ENCODE measurements around the gene NLRC5. TPM values are rescaled to one million over a fixed set of nuclear protein-coding genes. Genes with fewer than 3 reads are reported as not detected.
"Not testable (repeated sequence)": the region's sequence is repeated elsewhere in the genome, so short reads cannot be mapped to it uniquely, and the experiment has no call there.

Gene NLRC5
- total RNA-seq, 3 donors from 2014 or later (not counting 1 experiment from before 2014, with no cell fraction given), result 320 to 563 (median 535) TPM

DNA sequence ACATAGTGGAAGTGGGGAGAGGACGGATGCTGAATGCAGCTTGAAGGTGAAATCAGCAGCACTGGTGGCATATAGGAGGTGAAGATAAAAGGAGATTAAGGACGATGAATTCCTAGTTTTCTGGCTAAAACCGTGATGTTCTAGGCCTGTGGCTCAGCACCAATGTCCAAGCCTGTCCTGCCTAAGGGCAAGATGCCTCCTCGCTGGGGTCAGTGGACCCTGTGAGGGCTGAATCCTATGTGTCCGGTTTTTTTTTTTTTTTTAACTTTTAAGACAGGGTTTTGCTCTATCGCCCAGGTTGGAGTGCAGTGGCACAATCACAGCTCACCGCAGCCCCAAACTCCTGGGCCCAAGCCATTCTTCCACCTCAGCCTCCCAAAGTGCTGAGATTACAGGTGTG, 115.8 kb downstream of the NLRC5 start:
- WGBS (ENCODE audit: insufficient coverage), result 95% methylated on average over 7 of the region's 7 CpGs
- Histone ChIP-seq H3K9me3 (ENCODE audit: control insufficient read depth, insufficient read depth, low read length) (no peaks in the 10 kb centered on the region), H3K4me1 (ENCODE audit: control insufficient read depth, insufficient read depth, low read length) (peaks cover 18% of the 10 kb centered on the region), H3K36me3 (ENCODE audit: control insufficient read depth, insufficient read depth, low read length) (no peaks in the 10 kb centered on the region), H3K27me3 (ENCODE audit: control insufficient read depth, insufficient read depth, low read length) (no peaks in the 10 kb centered on the region), H3K4me3 (ENCODE audit: low read length) (no peak overlapping the region), H3K27ac (ENCODE audit: low read length) (no peak overlapping the region)
- H3K4me3 Mint-ChIP-seq, result no peak overlapping the region
- peaks cover 15 to 16% of the 10 kb centered on the region in 2 donors for H3K4me1 Mint-ChIP-seq
- intact Hi-C loops (cut with micrococcal nuclease), result no loop called here
- ATAC-seq (no peak), DNase-seq (no peak)
- TF ChIP-seq, protein P1, sequence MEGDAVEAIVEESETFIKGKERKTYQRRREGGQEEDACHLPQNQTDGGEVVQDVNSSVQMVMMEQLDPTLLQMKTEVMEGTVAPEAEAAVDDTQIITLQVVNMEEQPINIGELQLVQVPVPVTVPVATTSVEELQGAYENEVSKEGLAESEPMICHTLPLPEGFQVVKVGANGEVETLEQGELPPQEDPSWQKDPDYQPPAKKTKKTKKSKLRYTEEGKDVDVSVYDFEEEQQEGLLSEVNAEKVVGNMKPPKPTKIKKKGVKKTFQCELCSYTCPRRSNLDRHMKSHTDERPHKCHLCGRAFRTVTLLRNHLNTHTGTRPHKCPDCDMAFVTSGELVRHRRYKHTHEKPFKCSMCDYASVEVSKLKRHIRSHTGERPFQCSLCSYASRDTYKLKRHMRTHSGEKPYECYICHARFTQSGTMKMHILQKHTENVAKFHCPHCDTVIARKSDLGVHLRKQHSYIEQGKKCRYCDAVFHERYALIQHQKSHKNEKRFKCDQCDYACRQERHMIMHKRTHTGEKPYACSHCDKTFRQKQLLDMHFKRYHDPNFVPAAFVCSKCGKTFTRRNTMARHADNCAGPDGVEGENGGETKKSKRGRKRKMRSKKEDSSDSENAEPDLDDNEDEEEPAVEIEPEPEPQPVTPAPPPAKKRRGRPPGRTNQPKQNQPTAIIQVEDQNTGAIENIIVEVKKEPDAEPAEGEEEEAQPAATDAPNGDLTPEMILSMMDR (IDR thresholded peaks at IDR 0.05), result no peak
- H3K27me3 Mint-ChIP-seq (ENCODE audit: low read depth in 2 of 2), result peaks cover 0 to 2% of the 10 kb centered on the region in 2 donors
- H3K36me3 Mint-ChIP-seq, result no peaks in the 10 kb centered on the region
- no peak overlapping the region for H3K27ac Mint-ChIP-seq
- H3K9me3 Mint-ChIP-seq, result no peaks in the 10 kb centered on the region

DNA sequence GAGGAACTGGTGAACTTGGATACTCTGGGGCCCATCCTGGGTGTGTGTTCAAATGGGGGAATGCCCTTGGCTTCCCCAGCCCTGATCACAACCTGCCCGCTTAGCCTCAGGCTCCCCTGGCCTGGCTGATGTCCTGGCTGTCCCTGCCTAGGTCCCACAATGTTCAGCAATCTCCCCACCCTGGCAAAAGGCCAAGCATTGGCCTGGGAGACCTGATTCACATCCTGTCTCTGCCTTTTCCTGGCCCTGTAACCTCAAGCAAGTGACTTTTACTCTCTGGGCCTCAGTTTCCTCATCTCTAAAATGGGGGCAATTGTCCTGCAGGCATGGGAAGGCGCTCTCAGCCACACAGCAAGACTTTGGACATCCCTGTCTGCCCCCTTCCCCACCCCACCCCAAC, 117.4 kb downstream of the NLRC5 start:
- WGBS (ENCODE audit: insufficient coverage), result 96% methylated on average over 2 of the region's 2 CpGs
- no peak overlapping the region for H3K4me3 Mint-ChIP-seq
- peaks cover 15% of the 10 kb centered on the region in 2 donors for H3K4me1 Mint-ChIP-seq
- ATAC-seq (no peak), DNase-seq (no peak)
- TF ChIP-seq, protein P1 (IDR thresholded peaks at IDR 0.05), result no peak
- H3K36me3 ChIP-seq (ENCODE audit: control insufficient read depth, insufficient read depth, low read length), result no peaks in the 10 kb centered on the region
- H3K36me3 Mint-ChIP-seq, result no peaks in the 10 kb centered on the region
- H3K27ac ChIP-seq (ENCODE audit: low read length), result no peak overlapping the region
- H3K4me3 ChIP-seq (ENCODE audit: low read length), result no peak overlapping the region
- H3K27ac Mint-ChIP-seq, result no peak overlapping the region
- H3K27me3 Mint-ChIP-seq (ENCODE audit: low read depth in 2 of 2), result peaks cover 0 to 2% of the 10 kb centered on the region in 2 donors
- H3K27me3 ChIP-seq (ENCODE audit: control insufficient read depth, insufficient read depth, low read length), result no peaks in the 10 kb centered on the region
- H3K9me3 ChIP-seq (ENCODE audit: control insufficient read depth, insufficient read depth, low read length), result no peaks in the 10 kb centered on the region
- peaks cover 18% of the 10 kb centered on the region for H3K4me1 ChIP-seq (ENCODE audit: control insufficient read depth, insufficient read depth, low read length)
- no peaks in the 10 kb centered on the region for H3K9me3 Mint-ChIP-seq
- intact Hi-C loops (cut with micrococcal nuclease), result no loop called here

DNA sequence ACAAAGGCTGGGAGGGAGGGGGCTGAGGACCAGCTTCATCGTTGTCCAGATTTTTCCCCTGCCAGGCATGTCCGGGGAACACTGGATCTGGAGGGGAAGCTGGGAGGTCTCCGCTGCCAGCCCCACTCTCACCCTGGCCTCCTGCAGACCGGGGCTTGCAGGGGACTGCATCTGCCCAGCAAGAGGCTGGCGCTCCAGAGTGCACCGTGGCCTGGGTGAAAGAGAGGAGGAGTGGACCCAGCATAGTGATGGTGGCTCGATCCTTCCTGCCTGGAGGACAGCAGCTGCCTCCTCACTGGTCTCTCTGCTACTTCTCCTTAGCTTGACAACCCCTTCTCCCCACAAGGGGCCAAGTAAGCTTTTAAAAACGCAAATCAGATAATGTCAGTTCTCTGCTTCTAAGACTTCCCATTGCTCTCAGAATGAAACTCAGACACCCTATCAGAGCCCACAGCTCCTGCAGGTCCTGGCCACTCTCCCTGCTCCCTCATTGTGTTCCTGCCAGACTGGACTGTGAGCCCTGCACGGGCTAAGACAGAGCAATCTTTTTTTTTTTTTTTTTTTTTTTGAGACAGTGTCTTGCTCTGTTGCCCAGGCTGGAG, 118.1 kb downstream of the NLRC5 start:
- H3K27ac Mint-ChIP-seq, result no peak overlapping the region
- peaks cover 15% of the 10 kb centered on the region in 2 donors for H3K4me1 Mint-ChIP-seq
- Histone ChIP-seq H3K4me3 (ENCODE audit: low read length) (no peak overlapping the region), H3K27ac (ENCODE audit: low read length) (no peak overlapping the region), H3K36me3 (ENCODE audit: control insufficient read depth, insufficient read depth, low read length) (no peaks in the 10 kb centered on the region), H3K4me1 (ENCODE audit: control insufficient read depth, insufficient read depth, low read length) (peaks cover 18% of the 10 kb centered on the region), H3K27me3 (ENCODE audit: control insufficient read depth, insufficient read depth, low read length) (no peaks in the 10 kb centered on the region), H3K9me3 (ENCODE audit: control insufficient read depth, insufficient read depth, low read length) (no peaks in the 10 kb centered on the region)
- H3K27me3 Mint-ChIP-seq (ENCODE audit: low read depth in 2 of 2), result peaks cover 0 to 2% of the 10 kb centered on the region in 2 donors
- intact Hi-C loops (cut with micrococcal nuclease), result no loop called here
- DNase-seq (no peak), ATAC-seq (no peak)
- 92% methylated on average over 9 of the region's 9 CpGs for WGBS (ENCODE audit: insufficient coverage)
- H3K4me3 Mint-ChIP-seq, result no peak overlapping the region
- TF ChIP-seq, protein P1 (IDR thresholded peaks at IDR 0.05), result no peak
- no peaks in the 10 kb centered on the region for H3K9me3 Mint-ChIP-seq
- no peaks in the 10 kb centered on the region for H3K36me3 Mint-ChIP-seq

DNA sequence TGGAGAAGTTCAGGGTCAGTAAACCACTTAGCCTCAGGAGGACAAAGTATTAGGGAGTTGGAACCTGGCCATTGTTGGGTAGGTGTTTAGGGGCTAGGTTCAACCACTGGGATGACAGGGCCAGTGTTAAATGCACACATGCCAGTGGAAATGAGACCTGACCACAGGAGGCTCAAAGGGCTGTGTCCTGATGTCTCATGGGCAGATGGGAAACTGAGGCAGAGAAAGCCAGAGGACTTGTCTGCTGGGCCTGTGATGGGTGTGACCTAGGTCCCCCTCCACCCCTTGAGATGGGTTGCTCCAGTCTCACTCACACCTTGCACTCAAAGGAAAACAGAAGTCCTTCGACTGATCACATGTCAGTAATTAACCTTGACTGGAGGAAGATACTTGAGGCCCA, 119.1 kb downstream of the NLRC5 start:
- no peaks in the 10 kb centered on the region for H3K36me3 ChIP-seq (ENCODE audit: control insufficient read depth, insufficient read depth, low read length)
- WGBS (ENCODE audit: insufficient coverage), result 62% methylated on average over 1 of the region's 1 CpG
- no peak for DNase-seq
- no peak overlapping the region for H3K4me3 Mint-ChIP-seq
- TF ChIP-seq, protein P1 (IDR thresholded peaks at IDR 0.05), result no peak
- H3K27ac Mint-ChIP-seq, result no peak overlapping the region
- no peak overlapping the region for H3K27ac ChIP-seq (ENCODE audit: low read length)
- no peak overlapping the region for H3K4me3 ChIP-seq (ENCODE audit: low read length)
- no peaks in the 10 kb centered on the region for H3K9me3 ChIP-seq (ENCODE audit: control insufficient read depth, insufficient read depth, low read length)
- H3K9me3 Mint-ChIP-seq, result no peaks in the 10 kb centered on the region
- no peak for ATAC-seq
- H3K4me1 Mint-ChIP-seq, result peaks cover 15% of the 10 kb centered on the region in 2 donors
- no peaks in the 10 kb centered on the region for H3K27me3 ChIP-seq (ENCODE audit: control insufficient read depth, insufficient read depth, low read length)
- peaks cover 18% of the 10 kb centered on the region for H3K4me1 ChIP-seq (ENCODE audit: control insufficient read depth, insufficient read depth, low read length)
- intact Hi-C loops (cut with micrococcal nuclease), result no loop called here
- peaks cover 0 to 2% of the 10 kb centered on the region in 2 donors for H3K27me3 Mint-ChIP-seq (ENCODE audit: low read depth in 2 of 2)
- no peaks in the 10 kb centered on the region for H3K36me3 Mint-ChIP-seq

DNA sequence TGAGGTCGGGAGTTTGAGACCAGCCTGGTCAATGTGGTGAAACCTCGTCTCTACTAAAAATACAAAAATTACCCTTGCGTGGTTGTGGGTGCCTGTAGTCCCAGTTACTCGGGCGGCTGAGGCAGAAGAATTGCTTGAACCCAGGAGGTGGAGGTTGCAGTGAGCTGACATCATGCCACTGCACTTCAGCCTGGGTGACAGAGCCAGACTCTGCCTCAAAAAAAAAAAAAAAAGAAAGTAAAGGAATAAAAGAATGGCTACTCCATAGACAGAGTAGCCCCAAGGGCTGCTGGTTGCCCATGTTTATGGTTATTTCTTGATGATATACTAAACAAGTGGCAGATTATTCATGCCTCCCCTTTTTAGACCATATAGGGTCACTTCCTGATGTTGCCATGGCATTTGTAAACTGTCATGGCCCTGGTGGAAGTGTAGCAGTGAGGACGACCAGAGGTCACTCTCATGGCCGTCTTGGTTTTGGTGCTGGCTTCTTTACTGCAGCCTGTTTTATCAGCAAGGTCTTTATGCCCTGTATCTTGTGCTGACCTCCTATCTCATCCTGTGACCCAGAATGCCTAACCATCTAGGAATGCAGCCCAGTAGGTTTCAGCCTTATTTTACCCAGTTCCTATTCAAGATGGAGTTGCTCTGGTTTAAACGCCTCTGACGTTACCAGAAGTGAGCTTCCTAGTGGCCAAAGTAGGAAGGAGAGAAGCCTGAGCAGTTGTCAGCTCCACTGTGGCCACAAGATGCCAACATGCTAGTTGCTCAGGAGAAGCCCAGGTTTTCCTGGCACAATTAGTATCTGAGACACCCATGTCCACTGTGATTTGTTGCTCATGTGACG, 120.1 kb downstream of the NLRC5 start:
- H3K36me3 Mint-ChIP-seq; H3K27ac ChIP-seq (ENCODE audit: low read length); H3K27me3 ChIP-seq (ENCODE audit: control insufficient read depth, insufficient read depth, low read length); H3K9me3 Mint-ChIP-seq; H3K9me3 ChIP-seq (ENCODE audit: control insufficient read depth, insufficient read depth, low read length); ATAC-seq; H3K36me3 ChIP-seq (ENCODE audit: control insufficient read depth, insufficient read depth, low read length); H3K27ac Mint-ChIP-seq; intact Hi-C loops (cut with micrococcal nuclease); H3K4me3 Mint-ChIP-seq; DNase-seq; H3K27me3 Mint-ChIP-seq (ENCODE audit: low read depth in 2 of 2); H3K4me3 ChIP-seq (ENCODE audit: low read length): not testable (repeated sequence)
- 77% methylated on average over 10 of the region's 10 CpGs for WGBS (ENCODE audit: insufficient coverage)
- peaks cover 12% of the 10 kb centered on the region in 2 donors for H3K4me1 Mint-ChIP-seq
- H3K4me1 ChIP-seq (ENCODE audit: control insufficient read depth, insufficient read depth, low read length), result peaks cover 14% of the 10 kb centered on the region

All from natural killer cell (primary cell).